ENCODE measurements around the gene PDZD4.

GRCh38 chrX:153819384-153820040 lies 10.8 kb downstream of the PDZD4 start:
- TF ChIP-seq CTCF (conservative IDR thresholded peaks at IDR 0.05; ENCODE audit: low read depth, low read length) (no peak), RFX5 (IDR thresholded peaks at IDR 0.05; ENCODE audit: low read depth, low read length) (no peak), POLR2A (IDR thresholded peaks at IDR 0.05; ENCODE audit: low read depth, low read length) (no peak), SMC3 (IDR thresholded peaks at IDR 0.05; ENCODE audit: low read depth, low read length) (no peak), CHD1 (IDR thresholded peaks at IDR 0.05; ENCODE audit: low read depth, low read length) (no peak), RAD21 (IDR thresholded peaks at IDR 0.05; ENCODE audit: low read length) (no peak), FOS (IDR thresholded peaks at IDR 0.05; ENCODE audit: low read depth, low read length) (no peak), RCOR1 (IDR thresholded peaks at IDR 0.05; ENCODE audit: insufficient replicate concordance, low read length) (no peak), NFE2L2 (IDR thresholded peaks at IDR 0.05; ENCODE audit: low read depth, low read length) (no peak), MXI1 (IDR thresholded peaks at IDR 0.05; ENCODE audit: borderline replicate concordance, low read depth, low read length) (no peak), BHLHE40 (IDR thresholded peaks at IDR 0.05; ENCODE audit: low read depth, low read length) (no peak)
- TF ChIP-seq, protein P1, sequence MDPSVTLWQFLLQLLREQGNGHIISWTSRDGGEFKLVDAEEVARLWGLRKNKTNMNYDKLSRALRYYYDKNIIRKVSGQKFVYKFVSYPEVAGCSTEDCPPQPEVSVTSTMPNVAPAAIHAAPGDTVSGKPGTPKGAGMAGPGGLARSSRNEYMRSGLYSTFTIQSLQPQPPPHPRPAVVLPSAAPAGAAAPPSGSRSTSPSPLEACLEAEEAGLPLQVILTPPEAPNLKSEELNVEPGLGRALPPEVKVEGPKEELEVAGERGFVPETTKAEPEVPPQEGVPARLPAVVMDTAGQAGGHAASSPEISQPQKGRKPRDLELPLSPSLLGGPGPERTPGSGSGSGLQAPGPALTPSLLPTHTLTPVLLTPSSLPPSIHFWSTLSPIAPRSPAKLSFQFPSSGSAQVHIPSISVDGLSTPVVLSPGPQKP (IDR thresholded peaks at IDR 0.05; ENCODE audit: borderline replicate concordance, low read depth, low read length), result no peak
- TF ChIP-seq, protein P2, sequence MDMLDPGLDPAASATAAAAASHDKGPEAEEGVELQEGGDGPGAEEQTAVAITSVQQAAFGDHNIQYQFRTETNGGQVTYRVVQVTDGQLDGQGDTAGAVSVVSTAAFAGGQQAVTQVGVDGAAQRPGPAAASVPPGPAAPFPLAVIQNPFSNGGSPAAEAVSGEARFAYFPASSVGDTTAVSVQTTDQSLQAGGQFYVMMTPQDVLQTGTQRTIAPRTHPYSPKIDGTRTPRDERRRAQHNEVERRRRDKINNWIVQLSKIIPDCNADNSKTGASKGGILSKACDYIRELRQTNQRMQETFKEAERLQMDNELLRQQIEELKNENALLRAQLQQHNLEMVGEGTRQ (IDR thresholded peaks at IDR 0.05; ENCODE audit: low read depth, low read length), result no peak

All from IMR-90 (cell line).